Spleen (tissue), 7 donors: ENCODE measurements around the gene KEAP1.

Source experiments
- CTCF ChIP-seq, 11 experiments: fragments of 200-600 bp in 7 of 11; fragments of 450-650 bp in 4 of 11; sonication (generic) in 4 of 11; IDR thresholded peaks in 8 of 11; conservative IDR thresholded peaks in 3 of 11; 1 replicate in 7 of 11; 2 replicates in 4 of 11; pipeline versions ENCODE4 v1.4.0 to v1.8.0; 2016 to 2021; ENCODE audit warnings: antibody characterized with exemption in 11 of 11, inconsistent platforms in 4 of 11, mild to moderate bottlenecking in 1 of 11
- POLR2A ChIP-seq, 3 donors: fragments of 450-650 bp; IDR thresholded peaks; one replicate each; pipeline ENCODE4 v1.5.1; 2017; ENCODE audit warnings: antibody characterized with exemption in 3 of 3, mild to moderate bottlenecking in 1 of 3
- POLR2AphosphoS5 ChIP-seq, 3 donors: sonication (generic); formaldehyde crosslinking; IDR thresholded peaks; one replicate each; pipeline ENCODE4 v1.5.1; 2017; ENCODE audit warnings: antibody characterized with exemption in 3 of 3
- donor health status: DM: no; HTN: no; CAD: no; lungs with moderate emphysema.
- donor health status: DM: no; HTN: no; CAD: no.
- donor health status: DM: no; HTN: no; CAD: no.

- TF ChIP-seq POLR2AphosphoS5 (IDR thresholded peaks at IDR 0.05) (peak in 1 of 3 donors; percentile 3), CTCF (IDR thresholded peaks at IDR 0.05 in 8 of 11, conservative IDR thresholded peaks at IDR 0.05 in 3 of 11) (peak in 3 of 11 experiments; percentile 2 to 21 (median 9)), POLR2A (IDR thresholded peaks at IDR 0.05) (no peak)
These were observed 11.3 kb upstream of the KEAP1 start for GRCh38 chr19:10514211-10515145.
